PC-9 (cell line): ENCODE results near the gene GLCCI1. TPM values are rescaled to one million over a fixed set of nuclear protein-coding genes. Genes with fewer than 3 reads are reported as not detected.

Source experiments
- BruUV-seq: library from RNA; stranded (reverse); fragments of 400-500 nt; replicated peaks from 2 replicates; lab custom pipeline; 2021; lab: Mats Ljungman, UMichigan
- CTCF ChIA-PET: fragments of 300-600 bp; sonication (Branson Sonifier 250); formaldehyde crosslinking; loops from one replicate; lab custom pipeline; 2022; ENCODE audit warnings: antibody characterized with exemption; lab: Charles Lee
- POLR2A ChIA-PET: fragments of 300-600 bp; sonication (Branson Sonifier 250); formaldehyde crosslinking; loops from one replicate; lab custom pipeline; 2022; ENCODE audit warnings: antibody characterized with exemption; ENCODE audit not compliant: unreplicated experiment; lab: Charles Lee
- DNase-seq, 2 experiments: peaks; one replicate each; pipeline versions ENCODE4 v3.0.0 to v3.0.0-alpha.2; 2015 to 2022; ENCODE audit warnings: mixed read lengths in 1 of 2
- H2AFZ ChIP-seq: fragments of 200-600 bp; sonication (generic); 2 replicates; pipeline ENCODE4 v1.8.1; 2017; ENCODE audit warnings: antibody characterized with exemption
- H3F3A ChIP-seq: fragments of 200-600 bp; sonication (generic); 2 replicates; pipeline ENCODE4 v1.8.1; 2017; ENCODE audit warnings: antibody characterized with exemption, mild to moderate bottlenecking, low read depth; ENCODE audit not compliant: insufficient read depth
- H3K27ac ChIP-seq: fragments of 200-600 bp; sonication (generic); 2 replicates; pipeline ENCODE4 v1.6.1; 2016; ENCODE audit warnings: mixed run types
- H3K27me3 ChIP-seq: fragments of 200-600 bp; sonication (generic); 2 replicates; pipeline ENCODE4 v1.6.1; 2016; ENCODE audit warnings: low read depth, mixed run types; ENCODE audit not compliant: insufficient read depth
- H3K36me3 ChIP-seq: fragments of 200-600 bp; sonication (generic); 2 replicates; pipeline ENCODE4 v1.6.1; 2016; ENCODE audit warnings: low read depth, mixed run types
- H3K4me1 ChIP-seq: fragments of 200-600 bp; sonication (generic); replicated peaks from 2 replicates; pipeline ENCODE4 v1.6.1; 2016; ENCODE audit warnings: mixed run types; ENCODE audit not compliant: insufficient read depth
- H3K4me2 ChIP-seq: fragments of 200-600 bp; sonication (generic); 2 replicates; pipeline ENCODE4 v1.6.1; 2017; ENCODE audit warnings: mixed run types
- H3K4me3 ChIP-seq: fragments of 200-600 bp; sonication (generic); 2 replicates; pipeline ENCODE4 v1.6.1; 2016; ENCODE audit warnings: mixed run types
- H3K79me2 ChIP-seq: fragments of 200-600 bp; sonication (generic); 2 replicates; pipeline ENCODE4 v1.6.1; 2017; ENCODE audit warnings: low read depth, mixed run types
- H3K9me2 ChIP-seq: fragments of 200-600 bp; sonication (generic); 2 replicates; pipeline ENCODE4 v1.8.1; 2017; ENCODE audit warnings: mild to moderate bottlenecking; ENCODE audit not compliant: insufficient read depth
- H3K9me3 ChIP-seq: fragments of 200-600 bp; sonication (generic); 2 replicates; pipeline ENCODE4 v1.8.1; 2016; ENCODE audit warnings: low read depth; ENCODE audit not compliant: insufficient read depth
- H4K20me1 ChIP-seq: fragments of 200-600 bp; sonication (generic); 2 replicates; pipeline ENCODE4 v1.8.1; 2017; ENCODE audit not compliant: insufficient read depth
- CTCF ChIP-seq: fragments of 200-600 bp; sonication (generic); conservative IDR thresholded peaks from 2 replicates; pipeline ENCODE4 v1.6.1; 2017; ENCODE audit warnings: mixed run types, antibody characterized with exemption, mild to moderate bottlenecking, moderate library complexity
- EZH2 ChIP-seq: fragments of 200-600 bp; sonication (generic); IDR thresholded peaks from 2 replicates; pipeline ENCODE4 v1.8.0; 2017; ENCODE audit warnings: antibody characterized with exemption, low read depth
- intact Hi-C: fragments of 100-400 bp; cut with micrococcal nuclease; formaldehyde crosslinking; loops from one replicate; pipeline ENCODE4 v1.10.0; 2022; ENCODE audit not compliant: unreplicated experiment
- total RNA-seq: library from RNA; stranded (reverse); gene quantifications from 2 replicates; pipeline ENCODE4 v1.2.3, GENCODE V29; 2021

GLCCI1 gene
- total RNA-seq, 1 experiment from 2014 or later, result 42.1 TPM

GRCh38 chr7:8070451-8071180 lies 102.0 kb downstream of the GLCCI1 start:
- TF ChIP-seq CTCF, result no peak
- Histone ChIP-seq H3K36me3 (0 out of 2 replicates have a peak, but pooled peaks cover 12% of the 10 kb centered on the region), H4K20me1 (no peaks in the 10 kb centered on the region), H3K79me2 (peaks cover 9% of the 10 kb centered on the region; the same call in 1 of the 2 replicates), H3K4me1 (peaks cover 8% of the 10 kb centered on the region), H3K27me3 (no peaks in the 10 kb centered on the region), H3K9me2 (no peaks in the 10 kb centered on the region), H3K4me3 (no peak overlapping the region), H3K4me2 (no peak overlapping the region), H2AFZ (no peak overlapping the region), H3K9me3 (no peaks in the 10 kb centered on the region), H3F3A (no peaks in the 10 kb centered on the region), H3K27ac (no peak overlapping the region)
- POLR2A ChIA-PET, result interaction anchor here (0.5 kb wide), 1 partner anchor 190 kb away, joined by 5 read pairs; no protein-coding TSS in a partner anchor
- DNase-seq, result no peak
- no TSS peak for BruUV-seq
- intact Hi-C loops, result no loop called here
- CTCF ChIA-PET, result interaction anchor here (0.6 kb wide), 1 partner anchor 298 kb away, joined by 4 read pairs; no protein-coding TSS in a partner anchor

- H3K4me2 ChIP-seq, result no peak overlapping the region
- H3K4me3 ChIP-seq, result no peak overlapping the region
- H3K9me3 ChIP-seq, result no peaks in the 10 kb centered on the region
- BruUV-seq, result no TSS peak
- H3K79me2 ChIP-seq, result no peaks in the 10 kb centered on the region
- DNase-seq, result no peak
- H3K4me1 ChIP-seq, result no peaks in the 10 kb centered on the region
- H3K9me2 ChIP-seq, result no peaks in the 10 kb centered on the region
- no peak overlapping the region for H3K27ac ChIP-seq
- no peak overlapping the region for H2AFZ ChIP-seq
- no peaks in the 10 kb centered on the region for H4K20me1 ChIP-seq
- POLR2A ChIA-PET, result no interaction called here
- peaks cover 4% of the 10 kb centered on the region; the same call in 1 of the 2 replicates for H3F3A ChIP-seq
- H3K36me3 ChIP-seq, result no peaks in the 10 kb centered on the region
- intact Hi-C loops, result loop anchor here (5.0 kb wide), 1 partner anchor 396 kb away; no protein-coding TSS in a partner anchor
- TF ChIP-seq CTCF, result no peak
- no peak for TF ChIP-seq EZH2
- no peaks in the 10 kb centered on the region for H3K27me3 ChIP-seq
- CTCF ChIA-PET, result no interaction called here
Observed at GRCh38 chr7:8078418-8078817, 109.8 kb downstream of the GLCCI1 start.

GRCh38 chr7:8082762-8083161 lies 114.2 kb downstream of the GLCCI1 start:
- intact Hi-C loops, result no loop called here
- no peaks in the 10 kb centered on the region for H3K9me3 ChIP-seq
- no peak overlapping the region for H3K27ac ChIP-seq
- no peaks in the 10 kb centered on the region for H3K79me2 ChIP-seq
- H2AFZ ChIP-seq, result no peak overlapping the region
- H3K9me2 ChIP-seq, result no peaks in the 10 kb centered on the region
- TF ChIP-seq EZH2, result no peak
- no TSS peak for BruUV-seq
- peaks cover 22% of the 10 kb centered on the region; the same call in 1 of the 2 replicates for H3K36me3 ChIP-seq
- H3K4me2 ChIP-seq, result no peak overlapping the region
- no peaks in the 10 kb centered on the region for H3K27me3 ChIP-seq
- 0 out of 2 replicates have a peak, but pooled peaks cover 4% of the 10 kb centered on the region for H4K20me1 ChIP-seq
- no peak overlapping the region for H3K4me3 ChIP-seq
- DNase-seq, result no peak
- H3K4me1 ChIP-seq, result no peaks in the 10 kb centered on the region
- H3F3A ChIP-seq, result peaks cover 4% of the 10 kb centered on the region; the same call in 1 of the 2 replicates
- ChIA-PET POLR2A (no interaction called here), CTCF (no interaction called here)
